SKM-1 treated with dmso at 0.1 percent for 144 hours (cell line): ENCODE measurements around the gene PCDHGB1.
"Not testable (repeated sequence)": the region's sequence is repeated elsewhere in the genome, so short reads cannot be mapped to it uniquely, and the experiment has no call there.

ENCODE experiments used
- DNase-seq: peaks from one replicate; lab custom pipeline; 2025; ENCODE audit not compliant: unreplicated experiment; lab: John Stamatoyannopoulos, UW

Gene PCDHGB1

GRCh38 chr5:141382469-141383294, 32.8 kb downstream of the PCDHGB1 start, which contains the start of gene PCDHGA7:
TSS of gene PCDHGA7 (plus strand) at chr5:141382742. CDS start at chr5:141382900, 158 bp downstream.
- no peak for DNase-seq

GRCh38 chr5:141383345-141383744, 33.4 kb downstream of the PCDHGB1 start:
- DNase-seq = no peak

- DNase-seq = no peak
Observed at GRCh38 chr5:141384471-141385267, 34.8 kb downstream of the PCDHGB1 start.

- DNase-seq = not testable (repeated sequence)
Observed at GRCh38 chr5:141387557-141388311, 37.8 kb downstream of the PCDHGB1 start, which contains the start of gene PCDHGB4. TSS of gene PCDHGB4 (plus strand) at chr5:141387698. CDS start at chr5:141387885, 187 bp downstream.

GRCh38 chr5:141388661-141389060, 38.8 kb downstream of the PCDHGB1 start:
- no peak for DNase-seq

- DNase-seq = no peak
Observed at GRCh38 chr5:141389153-141390042, 39.5 kb downstream of the PCDHGB1 start.

- no peak for DNase-seq
Observed at GRCh38 chr5:141392429-141393198, 42.7 kb downstream of the PCDHGB1 start, which contains the start of gene PCDHGA8. TSS of gene PCDHGA8 (plus strand) at chr5:141392633. CDS start at chr5:141392814, 181 bp downstream.

GRCh38 chr5:141393267-141393666, 43.4 kb downstream of the PCDHGB1 start:
- no peak for DNase-seq

- not testable (repeated sequence) for DNase-seq
Observed at GRCh38 chr5:141394401-141395187, 44.7 kb downstream of the PCDHGB1 start.

GRCh38 chr5:141397756-141398551, 48.1 kb downstream of the PCDHGB1 start, which contains the start of gene PCDHGB5:
TSS of gene PCDHGB5 (plus strand) at chr5:141397947. CDS start at chr5:141398128, 181 bp downstream.
- peak; percentile 14 for DNase-seq

- no peak for DNase-seq
Observed at GRCh38 chr5:141398608-141399007, 48.7 kb downstream of the PCDHGB1 start.

- no peak for DNase-seq
Observed at GRCh38 chr5:141399555-141400258, 49.8 kb downstream of the PCDHGB1 start.
